ENCODE measurements around the gene DLL4.

Gene DLL4

DNA sequence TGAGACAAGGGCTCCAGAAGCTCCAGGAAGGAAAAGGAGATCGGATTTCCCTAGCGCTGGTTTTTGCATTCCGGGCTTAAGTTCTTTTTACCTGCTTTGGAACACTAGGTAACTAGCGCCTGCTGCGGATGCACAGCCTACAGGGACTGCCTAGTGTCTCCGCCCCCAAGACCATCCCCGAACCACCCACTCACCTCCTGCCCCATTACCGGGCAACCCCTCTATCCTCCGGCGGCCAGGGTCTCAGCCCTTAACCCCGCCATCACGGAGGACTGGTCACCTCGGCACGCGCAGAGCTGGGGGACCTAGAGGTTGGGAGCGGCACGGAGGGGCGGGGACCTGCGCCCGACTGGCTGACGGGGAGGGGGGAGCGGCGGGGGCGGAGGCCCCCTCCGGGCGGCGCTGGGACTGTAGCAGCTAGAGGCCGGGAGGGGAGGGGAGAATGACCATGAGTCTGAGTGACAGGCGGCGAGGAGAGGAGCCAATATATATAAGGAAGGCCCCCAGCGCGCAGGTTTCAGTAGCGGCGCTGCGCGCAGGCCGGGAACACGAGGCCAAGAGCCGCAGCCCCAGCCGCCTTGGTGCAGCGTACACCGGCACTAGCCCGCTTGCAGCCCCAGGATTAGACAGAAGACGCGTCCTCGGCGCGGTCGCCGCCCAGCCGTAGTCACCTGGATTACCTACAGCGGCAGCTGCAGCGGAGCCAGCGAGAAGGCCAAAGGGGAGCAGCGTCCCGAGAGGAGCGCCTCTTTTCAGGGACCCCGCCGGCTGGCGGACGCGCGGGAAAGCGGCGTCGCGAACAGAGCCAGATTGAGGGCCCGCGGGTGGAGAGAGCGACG, at the start of gene DLL4:
Gene DLL4 (plus strand): TSS at position 520 of the 839 bp plus-strand sequence. CDS start 329 bp downstream, outside the sequence.
- H3K9ac ChIP-seq (ENCODE audit: low read depth, low read length): no peak within 1 kb of the TSS
- H3K9me3 ChIP-seq (ENCODE audit: insufficient read depth, low read depth, low read length): no peaks in the 10 kb centered on the region; the same call in 1 of the 2 replicates
- peak within 1 kb of the TSS; percentile 70 for H3K4me3 ChIP-seq (ENCODE audit: low read length)
- peaks cover 5% of the 10 kb centered on the region; the same call in 1 of the 2 replicates for H3K4me1 ChIP-seq (ENCODE audit: insufficient read depth, low read length)
- H3K27me3 ChIP-seq (ENCODE audit: insufficient read depth, low read length): peaks cover 99% of the 10 kb centered on the region
- H3K36me3 ChIP-seq (ENCODE audit: insufficient read depth, low read depth, low read length): no peaks in the 10 kb centered on the region
- no peak within 1 kb of the TSS for H3K27ac ChIP-seq (ENCODE audit: low read length)

DNA sequence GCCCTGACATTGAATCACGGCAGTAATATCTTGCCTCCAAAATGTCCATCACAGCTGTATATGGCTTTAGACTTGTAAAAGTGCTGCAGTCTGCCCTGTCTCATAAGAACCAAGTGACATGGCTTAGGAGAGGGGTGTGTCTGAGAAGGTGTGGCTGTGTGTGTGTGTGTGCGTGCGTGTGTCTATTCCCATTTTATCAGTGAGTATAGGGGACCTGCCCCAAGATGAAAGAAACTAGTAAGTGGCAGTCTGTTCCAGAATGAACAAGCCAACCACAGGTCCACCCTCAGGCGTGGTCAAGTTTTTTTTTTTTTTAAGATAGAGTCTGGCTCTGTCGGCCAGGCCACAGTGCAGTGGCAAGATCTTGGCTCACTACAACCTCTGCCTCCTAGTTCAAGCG, 49.5 kb upstream of the DLL4 start:
- H3K27me3 ChIP-seq (ENCODE audit: insufficient read depth, low read length): peaks cover 2% of the 10 kb centered on the region; the same call in 1 of the 2 replicates
- H3K36me3 ChIP-seq (ENCODE audit: insufficient read depth, low read depth, low read length): no peaks in the 10 kb centered on the region
- H3K9me3 ChIP-seq (ENCODE audit: insufficient read depth, low read depth, low read length): peaks cover 5% of the 10 kb centered on the region; the same call in 1 of the 2 replicates
- H3K4me1 ChIP-seq (ENCODE audit: insufficient read depth, low read length): peaks cover 3% of the 10 kb centered on the region; the same call in 1 of the 2 replicates
- H3K27ac ChIP-seq (ENCODE audit: low read length): no peak overlapping the region
- no peak overlapping the region for H3K4me3 ChIP-seq (ENCODE audit: low read length)
- no peak overlapping the region for H3K9ac ChIP-seq (ENCODE audit: low read depth, low read length)

DNA sequence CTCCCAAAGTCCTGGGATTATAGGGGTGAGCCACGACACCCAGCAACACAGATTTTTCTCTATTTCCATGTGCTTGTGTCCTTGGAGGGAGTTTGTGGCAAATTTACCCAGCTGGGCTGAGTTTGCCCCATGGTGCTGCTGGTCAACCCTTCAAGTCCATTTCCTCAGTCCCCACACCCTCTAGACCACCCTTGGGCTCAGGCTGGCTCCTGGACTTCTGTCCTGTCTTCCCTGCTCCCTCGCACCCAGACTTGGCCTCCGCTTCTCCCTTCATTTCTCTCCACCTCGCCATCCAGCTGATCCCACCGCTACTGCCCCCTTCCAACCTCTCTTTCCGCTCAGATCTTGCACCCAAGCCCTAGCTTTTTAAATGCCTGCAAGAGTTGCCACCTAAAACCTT, 47.8 kb upstream of the DLL4 start:
- Histone ChIP-seq H3K27me3 (ENCODE audit: insufficient read depth, low read length) (no peaks in the 10 kb centered on the region), H3K4me1 (ENCODE audit: insufficient read depth, low read length) (peaks cover 3% of the 10 kb centered on the region; the same call in 1 of the 2 replicates), H3K4me3 (ENCODE audit: low read length) (no peak overlapping the region), H3K9ac (ENCODE audit: low read depth, low read length) (no peak overlapping the region), H3K27ac (ENCODE audit: low read length) (no peak overlapping the region), H3K9me3 (ENCODE audit: insufficient read depth, low read depth, low read length) (peaks cover 5% of the 10 kb centered on the region; the same call in 1 of the 2 replicates), H3K36me3 (ENCODE audit: insufficient read depth, low read depth, low read length) (no peaks in the 10 kb centered on the region)

DNA sequence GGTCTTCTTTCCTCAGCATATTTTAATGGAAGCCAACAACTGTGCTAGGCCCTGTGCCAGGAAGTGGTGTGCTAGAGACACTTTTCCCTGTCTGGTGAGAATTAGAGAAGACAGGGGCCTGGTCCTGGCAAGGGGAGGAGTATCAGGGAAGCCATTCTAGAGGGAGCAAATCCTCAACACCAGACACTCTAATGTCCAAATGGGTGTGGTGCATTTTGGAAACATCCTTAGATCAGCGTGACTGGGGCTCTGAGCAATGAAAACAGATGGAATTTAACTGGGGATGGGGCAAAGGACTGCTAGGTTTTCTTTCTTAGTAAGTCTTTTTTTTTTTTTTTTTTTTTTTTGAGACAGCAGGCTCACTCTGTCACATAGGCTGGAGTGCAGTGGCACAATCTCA, 42.6 kb upstream of the DLL4 start:
- no peaks in the 10 kb centered on the region for H3K36me3 ChIP-seq (ENCODE audit: insufficient read depth, low read depth, low read length)
- no peak overlapping the region for H3K4me3 ChIP-seq (ENCODE audit: low read length)
- H3K27me3 ChIP-seq (ENCODE audit: insufficient read depth, low read length): no peaks in the 10 kb centered on the region
- H3K9ac ChIP-seq (ENCODE audit: low read depth, low read length): no peak overlapping the region
- H3K27ac ChIP-seq (ENCODE audit: low read length): no peak overlapping the region
- H3K9me3 ChIP-seq (ENCODE audit: insufficient read depth, low read depth, low read length): peaks cover 5% of the 10 kb centered on the region; the same call in 1 of the 2 replicates
- H3K4me1 ChIP-seq (ENCODE audit: insufficient read depth, low read length): no peaks in the 10 kb centered on the region

DNA sequence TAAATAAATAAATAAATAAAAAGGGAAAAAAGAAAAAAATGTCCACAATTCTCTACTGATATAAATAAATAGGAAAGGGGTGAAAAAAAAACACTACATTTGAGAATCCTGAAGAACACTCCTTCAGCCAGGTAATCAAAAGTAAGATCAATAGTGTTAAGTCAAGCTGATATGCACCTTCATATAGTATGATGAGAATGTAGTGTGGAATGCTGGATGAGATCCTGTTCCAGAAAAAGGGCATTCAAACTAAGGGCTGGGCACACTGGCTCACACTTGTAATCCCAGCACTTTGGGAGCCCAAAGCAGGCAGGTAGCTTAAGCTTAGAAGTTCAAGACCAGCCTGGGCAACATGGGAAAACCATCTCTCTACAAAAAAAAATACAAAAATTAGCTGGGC, 40.0 kb upstream of the DLL4 start:
- Histone ChIP-seq H3K4me3 (ENCODE audit: low read length) (no peak overlapping the region), H3K9ac (ENCODE audit: low read depth, low read length) (no peak overlapping the region), H3K36me3 (ENCODE audit: insufficient read depth, low read depth, low read length) (no peaks in the 10 kb centered on the region), H3K9me3 (ENCODE audit: insufficient read depth, low read depth, low read length) (no peaks in the 10 kb centered on the region), H3K27me3 (ENCODE audit: insufficient read depth, low read length) (peaks cover 20% of the 10 kb centered on the region), H3K27ac (ENCODE audit: low read length) (no peak overlapping the region), H3K4me1 (ENCODE audit: insufficient read depth, low read length) (no peaks in the 10 kb centered on the region)

DNA sequence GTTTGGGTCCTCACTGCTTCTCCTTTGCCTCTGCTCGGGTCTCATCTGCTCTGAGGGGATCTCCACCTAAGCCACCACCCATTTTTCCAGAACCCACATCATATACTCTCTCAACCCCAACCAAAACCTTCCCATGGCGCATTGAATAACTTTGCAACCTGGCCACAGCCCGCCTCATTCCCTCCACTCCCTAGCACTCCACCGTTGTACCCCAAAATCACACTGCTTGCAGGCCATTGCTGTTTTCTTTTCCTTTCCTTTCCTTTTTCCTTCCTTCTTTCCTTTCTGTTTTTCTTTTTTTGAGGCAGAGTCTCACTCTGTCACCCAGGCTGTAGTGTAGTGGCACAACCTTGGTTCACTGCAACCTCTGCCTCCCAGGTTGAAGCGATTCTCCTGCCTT, 38.0 kb upstream of the DLL4 start:
- H3K4me3 ChIP-seq (ENCODE audit: low read length): no peak overlapping the region
- H3K27ac ChIP-seq (ENCODE audit: low read length): no peak overlapping the region
- no peaks in the 10 kb centered on the region for H3K9me3 ChIP-seq (ENCODE audit: insufficient read depth, low read depth, low read length)
- peaks cover 5% of the 10 kb centered on the region for H3K36me3 ChIP-seq (ENCODE audit: insufficient read depth, low read depth, low read length)
- peaks cover 20% of the 10 kb centered on the region for H3K27me3 ChIP-seq (ENCODE audit: insufficient read depth, low read length)
- H3K9ac ChIP-seq (ENCODE audit: low read depth, low read length): no peak overlapping the region
- H3K4me1 ChIP-seq (ENCODE audit: insufficient read depth, low read length): no peaks in the 10 kb centered on the region

DNA sequence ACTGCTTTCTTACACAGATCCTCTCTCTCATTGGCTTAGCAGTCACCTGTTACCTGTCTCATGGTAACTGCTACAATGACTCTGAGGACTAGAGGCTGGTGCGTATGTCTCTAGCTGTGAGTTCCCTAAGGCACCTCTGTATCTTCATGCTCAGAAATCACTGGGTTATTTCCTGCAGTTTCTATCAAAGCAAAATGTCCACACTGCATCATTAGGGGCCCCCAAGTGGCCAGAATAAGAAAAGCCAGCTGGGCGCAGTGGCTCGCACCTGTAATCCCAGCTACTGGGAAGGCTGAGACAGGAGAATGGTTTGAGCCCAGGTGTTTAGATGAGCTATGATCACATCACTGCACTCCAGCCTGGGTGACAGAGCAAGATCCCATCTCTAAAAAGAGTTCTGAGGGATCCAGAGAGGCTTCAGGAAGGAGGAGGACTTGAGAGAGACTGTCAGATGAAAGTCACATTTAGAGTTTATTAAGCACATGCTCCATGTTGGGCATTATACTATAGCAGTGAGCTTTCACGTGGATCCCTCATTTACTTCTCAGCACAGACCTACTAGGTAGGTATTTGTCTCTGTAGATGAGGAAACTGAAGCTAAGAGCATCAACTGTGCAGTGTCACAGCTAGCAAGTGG, 37.2 kb upstream of the DLL4 start:
- Histone ChIP-seq H3K27me3 (ENCODE audit: insufficient read depth, low read length) (peaks cover 20% of the 10 kb centered on the region), H3K36me3 (ENCODE audit: insufficient read depth, low read depth, low read length) (peaks cover 13% of the 10 kb centered on the region), H3K4me1 (ENCODE audit: insufficient read depth, low read length) (no peaks in the 10 kb centered on the region), H3K27ac (ENCODE audit: low read length) (no peak overlapping the region), H3K4me3 (ENCODE audit: low read length) (no peak overlapping the region), H3K9me3 (ENCODE audit: insufficient read depth, low read depth, low read length) (no peaks in the 10 kb centered on the region), H3K9ac (ENCODE audit: low read depth, low read length) (no peak overlapping the region)

DNA sequence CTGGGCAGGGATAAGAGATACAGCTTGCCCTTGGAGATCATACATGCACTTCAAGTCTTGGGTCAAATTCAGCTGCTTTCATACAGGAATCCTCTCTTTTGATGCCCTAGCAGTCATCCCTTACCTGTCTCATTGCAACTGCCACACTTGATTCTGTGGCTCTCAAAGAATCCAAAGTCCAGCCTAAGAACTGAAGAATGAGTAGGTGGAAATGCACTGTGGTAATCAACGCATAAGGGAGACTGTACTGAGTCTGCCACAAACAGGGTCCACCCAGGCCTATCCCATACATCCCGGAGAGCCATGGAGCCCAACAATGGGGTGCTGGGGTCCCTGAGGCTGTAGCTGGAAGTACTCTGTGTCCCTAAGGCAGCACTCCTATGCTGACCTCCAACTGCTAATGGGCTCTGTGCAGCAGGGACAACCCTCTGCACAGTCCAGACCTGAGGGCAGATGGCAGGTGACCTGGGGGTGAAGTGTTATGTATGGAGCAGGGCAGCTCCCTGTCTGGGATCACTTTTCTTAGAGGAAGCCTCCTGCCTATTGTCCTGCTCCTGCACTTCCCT, 36.6 kb upstream of the DLL4 start:
- peaks cover 19% of the 10 kb centered on the region for H3K36me3 ChIP-seq (ENCODE audit: insufficient read depth, low read depth, low read length)
- no peak overlapping the region for H3K27ac ChIP-seq (ENCODE audit: low read length)
- H3K27me3 ChIP-seq (ENCODE audit: insufficient read depth, low read length): peaks cover 20% of the 10 kb centered on the region
- H3K4me1 ChIP-seq (ENCODE audit: insufficient read depth, low read length): no peaks in the 10 kb centered on the region
- H3K9me3 ChIP-seq (ENCODE audit: insufficient read depth, low read depth, low read length): no peaks in the 10 kb centered on the region
- H3K9ac ChIP-seq (ENCODE audit: low read depth, low read length): no peak overlapping the region
- no peak overlapping the region for H3K4me3 ChIP-seq (ENCODE audit: low read length)

DNA sequence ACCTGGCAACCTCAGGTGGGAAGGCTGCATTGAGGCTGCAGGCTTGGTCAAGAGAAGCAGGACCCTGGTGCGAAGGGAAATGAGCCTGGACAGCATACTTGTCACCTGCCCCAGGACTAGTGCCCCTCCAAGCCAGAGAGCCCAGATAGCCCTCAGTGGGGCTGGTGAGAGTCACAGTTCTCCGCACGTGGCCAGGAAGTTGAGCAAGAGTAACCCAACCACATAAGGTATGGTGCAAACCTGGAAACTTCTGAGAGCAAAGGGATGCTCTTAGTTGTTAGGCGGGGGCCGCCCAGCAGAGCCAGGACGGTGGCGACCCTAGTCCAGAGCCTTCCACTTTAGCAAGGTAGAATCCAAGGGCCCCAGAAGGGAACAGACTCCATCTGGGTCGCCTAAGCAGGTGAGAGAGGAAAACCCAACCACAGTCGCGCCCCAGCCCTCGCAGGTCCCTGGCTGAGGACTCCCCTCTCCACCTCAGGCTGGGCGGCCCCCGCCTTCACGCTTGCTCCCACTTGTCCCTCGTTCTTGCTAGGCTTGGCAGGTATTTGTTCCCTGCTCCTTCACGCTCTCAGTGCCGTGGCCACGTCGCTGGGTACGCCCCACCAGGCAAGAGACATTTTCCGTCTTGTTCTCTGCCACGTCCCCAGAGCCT, 36.0 kb upstream of the DLL4 start:
- Histone ChIP-seq H3K4me1 (ENCODE audit: insufficient read depth, low read length) (no peaks in the 10 kb centered on the region), H3K9ac (ENCODE audit: low read depth, low read length) (peak overlapping the region; percentile 75; the same call in 1 of the 2 replicates), H3K27ac (ENCODE audit: low read length) (no peak overlapping the region), H3K9me3 (ENCODE audit: insufficient read depth, low read depth, low read length) (no peaks in the 10 kb centered on the region), H3K4me3 (ENCODE audit: low read length) (peak overlapping the region; percentile 79; the same call in 1 of the 2 replicates), H3K27me3 (ENCODE audit: insufficient read depth, low read length) (peaks cover 20% of the 10 kb centered on the region), H3K36me3 (ENCODE audit: insufficient read depth, low read depth, low read length) (peaks cover 23% of the 10 kb centered on the region)

DNA sequence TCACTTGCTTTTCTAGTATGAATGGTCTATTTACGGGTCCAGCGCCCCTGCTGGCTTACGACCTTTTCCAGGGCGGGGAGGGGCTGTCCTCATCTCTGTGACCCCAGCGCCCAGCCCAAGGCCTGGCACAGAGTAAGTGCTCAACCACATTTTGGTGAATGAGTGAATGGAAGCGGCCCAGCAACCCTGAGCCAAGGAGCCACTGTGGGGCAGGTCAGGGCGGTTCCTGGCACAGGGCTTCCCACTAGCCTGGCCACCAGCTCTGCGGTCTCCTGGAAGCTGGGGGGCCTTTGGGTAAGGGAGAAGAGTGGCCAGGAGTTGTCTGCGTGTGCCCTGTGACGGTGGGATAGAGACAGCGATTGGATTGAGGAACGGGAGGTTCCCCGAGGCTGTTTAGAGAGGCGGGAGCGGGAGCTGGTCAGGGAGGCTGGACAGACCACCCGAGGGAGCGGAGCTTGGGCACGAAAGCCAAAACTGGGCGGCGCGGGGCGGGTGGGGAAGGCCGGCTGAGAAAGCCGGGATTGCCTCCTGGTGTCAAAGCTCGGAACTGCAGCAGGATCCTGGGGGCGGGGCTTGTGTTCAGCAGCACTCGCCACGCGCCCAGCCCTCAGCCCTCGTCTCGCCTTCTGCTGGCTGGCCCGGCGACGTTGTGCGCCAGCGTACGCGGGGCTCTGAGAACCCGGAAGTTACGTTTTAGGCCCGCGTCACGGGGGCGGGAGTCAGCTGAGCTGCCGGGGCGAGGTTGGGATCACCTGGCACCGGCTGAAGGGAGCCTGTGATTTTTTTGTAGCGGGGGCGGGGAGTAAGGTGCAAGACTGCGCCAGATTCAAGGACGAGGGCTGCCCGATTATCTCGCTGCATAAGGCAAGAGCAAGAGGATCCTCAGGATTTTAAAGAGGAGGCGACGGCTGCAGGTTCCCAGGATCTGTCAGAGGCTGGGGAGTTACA, 35.1 kb upstream of the DLL4 start, which contains the start of gene VPS18:
Gene VPS18 (plus strand): TSS at position 718 of the 948 bp plus-strand sequence. CDS start 319 bp downstream, outside the sequence.
- H3K27me3 ChIP-seq (ENCODE audit: insufficient read depth, low read length): peaks cover 20% of the 10 kb centered on the region
- peak within 1 kb of the TSS; percentile 96 for H3K4me3 ChIP-seq (ENCODE audit: low read length)
- H3K9me3 ChIP-seq (ENCODE audit: insufficient read depth, low read depth, low read length): no peaks in the 10 kb centered on the region
- no peaks in the 10 kb centered on the region for H3K4me1 ChIP-seq (ENCODE audit: insufficient read depth, low read length)
- peaks cover 31% of the 10 kb centered on the region for H3K36me3 ChIP-seq (ENCODE audit: insufficient read depth, low read depth, low read length)
- H3K27ac ChIP-seq (ENCODE audit: low read length): peak within 1 kb of the TSS; percentile 61
- H3K9ac ChIP-seq (ENCODE audit: low read depth, low read length): peak within 1 kb of the TSS; percentile 95

All from iPS-20b (cell line).